Gastroesophageal sphincter (tissue), 4 donors: ENCODE measurements around the gene CACNA1F. TPM values are rescaled to one million over a fixed set of nuclear protein-coding genes. Genes with fewer than 3 reads are reported as not detected.

ENCODE experiments used
- ATAC-seq: fragments of 150-250 bp; one replicate; pipeline ENCODE4 v1.9.1; 2016; ENCODE audit warnings: mild to moderate bottlenecking, moderate library complexity
- H3K27ac ChIP-seq, 4 donors: fragments of 200-600 bp; sonication (generic) in 3 of 4; 1 replicate in 3 of 4; 2 replicates in 1 of 4; pipeline ENCODE4 v1.5.1; 2016 to 2019
- H3K27me3 ChIP-seq: fragments of 200-600 bp; sonication (generic); one replicate; pipeline ENCODE4 v1.5.1; 2019
- H3K36me3 ChIP-seq, 2 donors: fragments of 200-600 bp; sonication (generic); one replicate each; pipeline ENCODE4 v1.5.1; 2019; ENCODE audit warnings: control low read depth in 1 of 2
- H3K4me1 ChIP-seq, 3 donors: fragments of 200-600 bp; sonication (generic); 1 replicate in 2 of 3; 2 replicates in 1 of 3; pipeline ENCODE4 v1.5.1; 2016 to 2019; ENCODE audit warnings: control low read depth in 2 of 3
- H3K4me3 ChIP-seq, 2 donors: fragments of 200-600 bp; sonication (generic); one replicate each; pipeline ENCODE4 v1.5.1; 2019; ENCODE audit warnings: mild to moderate bottlenecking in 1 of 2, moderate library complexity in 1 of 2
- H3K9me3 ChIP-seq, 3 donors: fragments of 200-600 bp; sonication (generic); one replicate each; pipeline ENCODE4 v1.5.1; 2017 to 2019; ENCODE audit warnings: control low read depth in 2 of 3
- EP300 ChIP-seq: sonication (generic); formaldehyde crosslinking; IDR thresholded peaks from one replicate; pipeline ENCODE4 v1.6.1; 2017; ENCODE audit warnings: antibody characterized with exemption, mild to moderate bottlenecking
- POLR2A ChIP-seq, 2 donors: fragments of 450-650 bp; IDR thresholded peaks; one replicate each; pipeline ENCODE4 v1.6.1; 2017; ENCODE audit warnings: antibody characterized with exemption in 2 of 2, mild to moderate bottlenecking in 2 of 2, moderate library complexity in 1 of 2
- POLR2AphosphoS5 ChIP-seq: sonication (generic); formaldehyde crosslinking; IDR thresholded peaks from one replicate; pipeline ENCODE4 v1.6.1; 2017; ENCODE audit warnings: antibody characterized with exemption
- WGBS, 2 donors: methylation state at CpG; one replicate each; pipeline ENCODE4 v1.1.5; 2018; ENCODE audit warnings: low coverage in 1 of 2; 5-methylcytosine and 5-hydroxymethylcytosine counted together
- total RNA-seq, 4 donors: library from RNA; depleted of rRNA; stranded (reverse); fragments of >200 nt; gene quantifications; one replicate each; pipeline ENCODE4 v1.1.0, GENCODE V29; 2016
- TF ChIP-seq, protein P1 (sequence below), 4 experiments: fragments of 200-600 bp in 2 of 4; fragments of 450-650 bp in 2 of 4; sonication (generic) in 1 of 4; IDR thresholded peaks; one replicate each; pipeline ENCODE4 v1.5.1; 2017 to 2019; ENCODE audit warnings: antibody characterized with exemption in 4 of 4, mild to moderate bottlenecking in 2 of 4, moderate library complexity in 2 of 4

The CACNA1F gene
- total RNA-seq, 4 donors from 2014 or later, result 1.7 TPM; not detected in 3

DNA sequence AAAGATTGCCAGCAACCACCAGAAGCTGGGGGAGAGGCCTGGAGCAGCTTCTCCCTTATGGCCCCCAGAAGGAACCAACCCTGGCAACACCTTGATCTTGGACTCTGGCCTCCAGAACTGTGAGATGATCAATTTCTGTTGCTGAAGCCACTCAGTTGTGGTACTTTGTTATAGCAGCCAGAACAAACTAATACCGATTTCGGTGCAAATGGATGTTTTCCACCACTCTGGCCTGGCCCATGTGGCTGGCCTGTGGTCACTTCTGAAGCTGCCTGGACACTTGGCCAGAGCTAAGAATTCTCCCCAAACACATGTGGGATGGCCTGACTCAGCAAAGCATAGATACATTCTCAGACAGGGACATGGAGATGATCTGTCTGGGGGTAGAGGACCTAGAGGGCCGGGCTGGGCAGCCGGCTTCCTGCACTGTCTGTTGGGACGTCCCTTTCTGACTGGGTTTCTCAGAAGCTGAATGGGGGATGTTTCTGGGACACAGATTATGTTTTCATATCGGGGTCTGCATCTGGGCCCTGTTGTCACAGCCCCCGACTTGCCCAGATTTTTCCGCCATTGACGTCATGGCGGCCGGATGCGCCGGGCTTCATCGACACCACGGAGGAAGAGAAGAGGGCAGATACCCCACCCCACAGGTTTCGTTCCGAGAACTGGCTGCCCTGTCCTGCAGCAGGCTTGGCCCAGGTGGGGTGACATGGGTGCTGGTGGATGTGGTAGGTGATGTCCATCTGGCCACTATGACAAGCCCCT is 27.3 kb upstream of the CACNA1F start:
- ATAC-seq, result no peak
- whole genome bisulfite sequencing, 2 donors, result no CpG with 5 or more reads among the region's 17 CpGs
- H3K36me3 ChIP-seq, result no peaks in the 10 kb centered on the region
- no peak overlapping the region for H3K27ac ChIP-seq
- H3K27me3 ChIP-seq, result no peaks in the 10 kb centered on the region
- H3K9me3 ChIP-seq, result no peaks in the 10 kb centered on the region
- no peak for TF ChIP-seq POLR2AphosphoS5
- no peak overlapping the region for H3K4me3 ChIP-seq
- H3K4me1 ChIP-seq, result no peaks in the 10 kb centered on the region

DNA sequence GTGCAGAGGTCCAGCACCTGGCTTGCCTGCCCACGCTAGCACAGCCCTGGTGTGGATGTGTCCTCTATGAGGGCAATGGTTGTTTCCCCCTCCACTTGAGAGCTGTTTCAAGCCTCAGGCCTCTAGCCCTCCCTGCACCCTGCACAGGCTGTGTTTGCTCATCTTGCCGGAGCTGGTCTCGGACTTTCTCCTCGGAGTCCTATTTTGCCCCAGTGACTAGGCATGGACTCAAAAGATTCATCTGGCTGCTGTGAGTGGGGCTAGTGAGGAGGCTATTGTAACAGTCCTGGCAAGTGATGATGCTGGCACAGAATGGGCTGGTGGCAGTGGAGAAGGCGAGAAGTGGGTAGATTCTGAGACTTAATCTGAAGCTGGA is 25.6 kb upstream of the CACNA1F start:
- Histone ChIP-seq H3K4me1 (no peaks in the 10 kb centered on the region), H3K27me3 (no peaks in the 10 kb centered on the region), H3K27ac (no peak overlapping the region), H3K9me3 (no peaks in the 10 kb centered on the region), H3K36me3 (no peaks in the 10 kb centered on the region), H3K4me3 (no peak overlapping the region)
- ATAC-seq, result no peak
- no CpG with 5 or more reads among the region's 5 CpGs for WGBS, 2 donors
- TF ChIP-seq POLR2A (IDR thresholded peaks at IDR 0.05), result no peak
- no peak for TF ChIP-seq POLR2AphosphoS5
- TF ChIP-seq, protein P1, sequence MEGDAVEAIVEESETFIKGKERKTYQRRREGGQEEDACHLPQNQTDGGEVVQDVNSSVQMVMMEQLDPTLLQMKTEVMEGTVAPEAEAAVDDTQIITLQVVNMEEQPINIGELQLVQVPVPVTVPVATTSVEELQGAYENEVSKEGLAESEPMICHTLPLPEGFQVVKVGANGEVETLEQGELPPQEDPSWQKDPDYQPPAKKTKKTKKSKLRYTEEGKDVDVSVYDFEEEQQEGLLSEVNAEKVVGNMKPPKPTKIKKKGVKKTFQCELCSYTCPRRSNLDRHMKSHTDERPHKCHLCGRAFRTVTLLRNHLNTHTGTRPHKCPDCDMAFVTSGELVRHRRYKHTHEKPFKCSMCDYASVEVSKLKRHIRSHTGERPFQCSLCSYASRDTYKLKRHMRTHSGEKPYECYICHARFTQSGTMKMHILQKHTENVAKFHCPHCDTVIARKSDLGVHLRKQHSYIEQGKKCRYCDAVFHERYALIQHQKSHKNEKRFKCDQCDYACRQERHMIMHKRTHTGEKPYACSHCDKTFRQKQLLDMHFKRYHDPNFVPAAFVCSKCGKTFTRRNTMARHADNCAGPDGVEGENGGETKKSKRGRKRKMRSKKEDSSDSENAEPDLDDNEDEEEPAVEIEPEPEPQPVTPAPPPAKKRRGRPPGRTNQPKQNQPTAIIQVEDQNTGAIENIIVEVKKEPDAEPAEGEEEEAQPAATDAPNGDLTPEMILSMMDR (IDR thresholded peaks at IDR 0.05), result no peak
- TF ChIP-seq EP300, result no peak

DNA sequence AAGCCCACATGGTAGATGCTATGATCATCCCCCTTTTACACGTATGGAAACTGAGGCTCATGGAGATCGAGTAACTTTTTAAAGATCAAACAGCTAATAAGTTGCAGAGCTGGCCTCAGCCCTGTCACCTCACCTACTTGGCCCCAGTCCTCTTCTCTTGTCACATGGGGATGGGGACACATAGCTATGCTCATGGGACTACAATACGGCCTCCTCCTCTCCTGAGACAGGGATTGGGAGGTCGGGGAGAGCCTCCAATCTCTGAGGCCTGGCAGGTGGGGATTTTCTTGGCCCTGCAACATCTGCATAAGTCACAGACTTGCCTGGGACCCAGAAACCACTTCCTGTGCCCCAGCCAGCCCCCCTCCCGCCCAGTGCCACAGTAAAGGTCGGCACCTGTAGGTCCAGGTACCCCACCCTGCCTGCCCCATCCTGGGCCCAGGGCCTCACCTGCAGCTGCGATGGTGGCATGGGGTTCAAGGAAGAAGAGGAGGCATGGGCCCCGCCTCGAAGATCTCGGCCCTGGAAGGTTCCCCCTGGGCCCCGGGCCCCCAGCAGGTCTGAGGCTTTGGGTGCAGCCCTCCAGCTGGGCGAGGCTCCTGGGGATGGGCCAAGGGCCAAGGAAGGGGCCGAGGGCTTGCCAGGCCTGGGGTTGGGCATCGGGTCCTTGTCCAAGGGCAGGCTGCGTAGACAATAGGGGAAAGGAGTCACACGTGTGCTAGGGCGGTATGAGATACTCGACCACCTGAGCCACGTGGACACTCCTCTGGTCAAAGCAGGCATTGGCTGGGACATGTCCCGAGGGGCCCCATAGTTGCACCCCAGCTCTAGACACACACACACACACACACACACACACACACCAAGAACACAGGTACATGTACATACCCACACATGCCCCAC is 25.0 kb upstream of the CACNA1F start:
- TF ChIP-seq POLR2AphosphoS5, result no peak
- no peaks in the 10 kb centered on the region for H3K9me3 ChIP-seq
- ATAC-seq, result no peak
- no peak overlapping the region for H3K27ac ChIP-seq
- no peaks in the 10 kb centered on the region for H3K36me3 ChIP-seq
- no peaks in the 10 kb centered on the region for H3K27me3 ChIP-seq
- WGBS, 2 donors, result no CpG with 5 or more reads among the region's 20 CpGs
- H3K4me3 ChIP-seq, result no peak overlapping the region
- no peaks in the 10 kb centered on the region for H3K4me1 ChIP-seq

DNA sequence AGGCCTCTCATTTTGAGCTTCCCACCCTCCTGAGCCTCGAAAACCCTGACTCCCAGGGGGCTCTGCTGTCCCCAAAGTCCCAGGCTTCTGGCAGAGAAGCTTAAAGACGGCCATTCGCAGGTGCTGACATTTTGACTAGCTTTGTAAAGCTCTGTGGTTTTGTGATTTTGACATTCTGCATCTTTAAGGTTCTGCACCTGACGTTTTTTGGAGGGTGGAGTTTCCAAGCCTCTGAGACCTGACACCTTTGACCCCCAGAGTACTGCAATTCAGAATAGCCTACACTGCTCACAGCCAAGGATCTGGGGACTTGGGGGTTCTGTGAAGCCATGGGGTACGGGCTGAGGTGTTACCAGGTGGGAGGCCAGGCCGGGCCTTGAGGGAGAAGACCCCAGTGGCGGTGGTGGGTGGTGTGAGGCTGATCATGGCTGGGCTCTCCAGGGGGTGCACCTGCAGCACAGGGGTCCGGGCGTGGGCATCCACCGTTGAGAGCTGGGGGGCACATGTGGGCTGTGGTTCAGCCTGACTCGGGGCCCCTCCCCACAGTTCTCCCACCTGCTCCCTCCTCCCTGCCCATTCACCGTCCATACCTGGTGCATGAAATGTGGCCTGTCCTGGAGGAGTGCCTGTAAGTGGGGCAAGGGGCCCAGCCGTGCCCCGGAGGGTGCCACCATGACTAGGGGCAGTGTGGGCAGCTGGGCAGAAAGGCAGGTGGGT is 24.1 kb upstream of the CACNA1F start:
- Histone ChIP-seq H3K4me3 (no peak overlapping the region), H3K27me3 (no peaks in the 10 kb centered on the region), H3K36me3 (no peaks in the 10 kb centered on the region), H3K4me1 (no peaks in the 10 kb centered on the region), H3K9me3 (no peaks in the 10 kb centered on the region), H3K27ac (no peak overlapping the region)
- no peak for TF ChIP-seq POLR2A (IDR thresholded peaks at IDR 0.05)
- TF ChIP-seq EP300, result no peak
- TF ChIP-seq POLR2AphosphoS5, result no peak
- TF ChIP-seq, protein P1 (IDR thresholded peaks at IDR 0.05), result no peak
- ATAC-seq, result no peak
- 100% methylated on average over 2 of the region's 14 CpGs; no CpG with 5 or more reads in 1 of the 2 donors for WGBS, 2 donors

DNA sequence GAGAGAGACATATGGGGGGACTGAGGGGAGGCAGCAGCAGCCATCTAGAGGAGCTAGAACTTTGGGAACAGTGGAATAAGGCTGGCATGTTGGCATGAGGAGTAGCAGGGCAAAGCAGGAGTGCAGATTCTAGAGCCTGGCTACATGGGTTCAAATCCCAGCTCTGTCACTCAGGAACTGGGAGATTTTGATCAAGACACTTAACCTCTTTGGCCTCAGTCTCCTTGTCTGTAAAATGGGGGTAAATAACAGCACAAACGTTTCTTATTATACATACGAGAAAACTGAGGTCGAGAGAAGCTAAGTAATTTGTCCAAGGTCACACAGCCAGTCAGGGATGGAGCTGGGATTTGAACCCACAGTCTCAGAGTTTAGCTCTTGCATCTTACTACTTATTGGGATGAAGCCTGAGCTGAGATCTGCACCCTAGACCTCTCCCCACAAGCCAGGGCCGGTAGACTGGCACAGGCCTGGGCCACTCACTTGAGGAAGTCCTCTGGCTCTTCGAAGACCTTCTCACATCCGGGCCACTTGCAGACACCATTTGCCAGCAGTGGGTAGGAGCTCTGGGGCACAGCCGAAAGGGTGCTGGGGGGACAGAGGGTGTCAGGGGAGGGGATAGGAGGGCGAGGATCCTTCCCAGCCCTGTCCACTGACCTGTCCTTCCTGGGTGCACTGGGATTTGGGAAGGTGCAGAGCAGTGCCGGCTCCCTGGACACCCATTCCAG is 23.3 kb upstream of the CACNA1F start:
- no peak overlapping the region for H3K4me3 ChIP-seq
- no peak for TF ChIP-seq EP300
- TF ChIP-seq, protein P1 (IDR thresholded peaks at IDR 0.05), result no peak
- TF ChIP-seq POLR2AphosphoS5, result no peak
- TF ChIP-seq POLR2A (IDR thresholded peaks at IDR 0.05), result no peak
- no peaks in the 10 kb centered on the region for H3K9me3 ChIP-seq
- WGBS, 2 donors, result 60 to 64% methylated on average over 2 to 3 of the region's 9 CpGs
- ATAC-seq, result no peak
- H3K27me3 ChIP-seq, result no peaks in the 10 kb centered on the region
- H3K36me3 ChIP-seq, result no peaks in the 10 kb centered on the region
- H3K4me1 ChIP-seq, result no peaks in the 10 kb centered on the region
- no peak overlapping the region for H3K27ac ChIP-seq
